SK-N-SH (cell line): Measurements from ENCODE around the gene CST2. TPM values are rescaled to one million over a fixed set of nuclear protein-coding genes. Genes with fewer than 3 reads are reported as not detected.

ENCODE experiments used
- polyA plus RNA-seq, 3 experiments: library from polyadenylated mRNA; depleted of rRNA; stranded (reverse); fragments of >200 nt; gene quantifications; 2 replicates each; pipeline ENCODE4 v1.2.3, GENCODE V29; 2012

CST2 gene
- polyA plus RNA-seq, 1 of the 3 experiments (the other 2 are of a cell fraction): not detected

Other genes with a start within 250 kb of the CST2 start
- gene CST9, start 220.8 kb downstream of the CST2 start, polyA plus RNA-seq (2012; rRNA removed): not detected in 2 replicates
- gene CST3, start 188.8 kb downstream of the CST2 start, polyA plus RNA-seq (2012; rRNA removed): 328 and 428 TPM in 2 replicates
- gene CST4, start 137.7 kb downstream of the CST2 start, polyA plus RNA-seq (2012; rRNA removed): not detected in 2 replicates
- gene CST1, start 75.8 kb downstream of the CST2 start, polyA plus RNA-seq (2012; rRNA removed): not detected in 2 replicates
- not detected in 2 replicates for gene CST5, start 53.0 kb upstream of the CST2 start, polyA plus RNA-seq (2012; rRNA removed)
- gene GGTLC1, start 162.1 kb upstream of the CST2 start, polyA plus RNA-seq (2012; rRNA removed): not detected in 2 replicates